ENCODE measurements around the gene BTBD7. TPM values are rescaled to one million over a fixed set of nuclear protein-coding genes. Genes with fewer than 3 reads are reported as not detected.

BTBD7 gene
- total RNA-seq, 1 donor: 10.4 TPM

- H3K9me3 ChIP-seq (ENCODE audit: low read depth, low read length): no peaks in the 10 kb centered on the region
- H3K4me1 ChIP-seq (ENCODE audit: insufficient read depth, low read length): no peaks in the 10 kb centered on the region
- H3K4me3 ChIP-seq (ENCODE audit: low read length): no peak overlapping the region
- no peaks in the 10 kb centered on the region for H3K27me3 ChIP-seq (ENCODE audit: insufficient read depth, low read length)
Observed at GRCh38 chr14:93223565-93223964, 109.3 kb downstream of the BTBD7 start.

GRCh38 chr14:93220509-93220908 is 112.3 kb downstream of the BTBD7 start:
- Histone ChIP-seq H3K27me3 (ENCODE audit: insufficient read depth, low read length) (no peaks in the 10 kb centered on the region), H3K4me3 (ENCODE audit: low read length) (no peak overlapping the region), H3K9me3 (ENCODE audit: low read depth, low read length) (no peaks in the 10 kb centered on the region), H3K4me1 (ENCODE audit: insufficient read depth, low read length) (no peaks in the 10 kb centered on the region)

- Histone ChIP-seq H3K9me3 (ENCODE audit: low read depth, low read length) (no peaks in the 10 kb centered on the region), H3K4me1 (ENCODE audit: insufficient read depth, low read length) (no peaks in the 10 kb centered on the region), H3K27me3 (ENCODE audit: insufficient read depth, low read length) (no peaks in the 10 kb centered on the region), H3K4me3 (ENCODE audit: low read length) (no peak overlapping the region)
Observed at GRCh38 chr14:93219103-93219726, 113.6 kb downstream of the BTBD7 start.

GRCh38 chr14:93214598-93214997 is 118.2 kb downstream of the BTBD7 start:
- no peaks in the 10 kb centered on the region for H3K27me3 ChIP-seq (ENCODE audit: insufficient read depth, low read length)
- no peak overlapping the region for H3K4me3 ChIP-seq (ENCODE audit: low read length)
- H3K9me3 ChIP-seq (ENCODE audit: low read depth, low read length): no peaks in the 10 kb centered on the region
- no peaks in the 10 kb centered on the region for H3K4me1 ChIP-seq (ENCODE audit: insufficient read depth, low read length)

GRCh38 chr14:93212432-93212831 is 120.4 kb downstream of the BTBD7 start:
- H3K9me3 ChIP-seq (ENCODE audit: low read depth, low read length): no peaks in the 10 kb centered on the region
- H3K4me1 ChIP-seq (ENCODE audit: insufficient read depth, low read length): peaks cover 19% of the 10 kb centered on the region
- no peak overlapping the region for H3K4me3 ChIP-seq (ENCODE audit: low read length)
- H3K27me3 ChIP-seq (ENCODE audit: insufficient read depth, low read length): no peaks in the 10 kb centered on the region

GRCh38 chr14:93207468-93208308 is 125.1 kb downstream of the BTBD7 start:
- H3K4me3 ChIP-seq (ENCODE audit: low read length): peak overlapping the region; percentile 74
- H3K4me1 ChIP-seq (ENCODE audit: insufficient read depth, low read length): peaks cover 44% of the 10 kb centered on the region
- H3K9me3 ChIP-seq (ENCODE audit: low read depth, low read length): no peaks in the 10 kb centered on the region
- H3K27me3 ChIP-seq (ENCODE audit: insufficient read depth, low read length): no peaks in the 10 kb centered on the region

GRCh38 chr14:93206793-93207467 is 125.9 kb downstream of the BTBD7 start, which contains the start of the genes GON7 and UBR7:
Gene GON7, minus strand, starts transcription at chr14:93207065. Its CDS starts 28 bp downstream, at chr14:93207037.
Gene UBR7, plus strand, starts transcription at chr14:93207256. Its CDS starts 36 bp downstream, at chr14:93207292.
- Histone ChIP-seq H3K4me3 (ENCODE audit: low read length) (peak within 1 kb of the TSS; percentile 74), H3K27me3 (ENCODE audit: insufficient read depth, low read length) (no peaks in the 10 kb centered on the region), H3K9me3 (ENCODE audit: low read depth, low read length) (no peaks in the 10 kb centered on the region), H3K4me1 (ENCODE audit: insufficient read depth, low read length) (peaks cover 44% of the 10 kb centered on the region)

GRCh38 chr14:93201155-93201704 is 131.6 kb downstream of the BTBD7 start:
- Histone ChIP-seq H3K9me3 (ENCODE audit: low read depth, low read length) (no peaks in the 10 kb centered on the region), H3K4me3 (ENCODE audit: low read length) (no peak overlapping the region), H3K27me3 (ENCODE audit: insufficient read depth, low read length) (no peaks in the 10 kb centered on the region), H3K4me1 (ENCODE audit: insufficient read depth, low read length) (peaks cover 18% of the 10 kb centered on the region)

- Histone ChIP-seq H3K4me1 (ENCODE audit: insufficient read depth, low read length) (peaks cover 12% of the 10 kb centered on the region), H3K9me3 (ENCODE audit: low read depth, low read length) (no peaks in the 10 kb centered on the region), H3K4me3 (ENCODE audit: low read length) (no peak overlapping the region), H3K27me3 (ENCODE audit: insufficient read depth, low read length) (no peaks in the 10 kb centered on the region)
Observed at GRCh38 chr14:93200553-93200952, 132.3 kb downstream of the BTBD7 start.

GRCh38 chr14:93199031-93199430 is 133.8 kb downstream of the BTBD7 start:
- Histone ChIP-seq H3K27me3 (ENCODE audit: insufficient read depth, low read length) (no peaks in the 10 kb centered on the region), H3K4me1 (ENCODE audit: insufficient read depth, low read length) (no peaks in the 10 kb centered on the region), H3K9me3 (ENCODE audit: low read depth, low read length) (no peaks in the 10 kb centered on the region)

GRCh38 chr14:93195316-93195999 is 137.4 kb downstream of the BTBD7 start:
- H3K4me1 ChIP-seq (ENCODE audit: insufficient read depth, low read length): no peaks in the 10 kb centered on the region
- no peaks in the 10 kb centered on the region for H3K27me3 ChIP-seq (ENCODE audit: insufficient read depth, low read length)
- H3K9me3 ChIP-seq (ENCODE audit: low read depth, low read length): no peaks in the 10 kb centered on the region
- H3K4me3 ChIP-seq (ENCODE audit: low read length): no peak overlapping the region

More at GRCh38 chr14:93199031-93199430, 133.8 kb downstream of the BTBD7 start:
- no peak overlapping the region for H3K4me3 ChIP-seq (ENCODE audit: low read length)

Other genes with a start within 250 kb of the BTBD7 start
- gene ITPK1, start 217.1 kb downstream of the BTBD7 start, total RNA-seq: 35.9 TPM
- 109 TPM for gene MOAP1, start 148.1 kb downstream of the BTBD7 start, total RNA-seq
- gene LYSET, start 147.7 kb downstream of the BTBD7 start, total RNA-seq: 13.6 TPM
- 4.6 TPM for gene GON7, start 126.0 kb downstream of the BTBD7 start, total RNA-seq
- gene UBR7, start 125.8 kb downstream of the BTBD7 start, total RNA-seq: 12.0 TPM
- not detected for gene COX8C, start 14.1 kb upstream of the BTBD7 start, total RNA-seq
- not detected for gene UNC79, start 97.9 kb upstream of the BTBD7 start, total RNA-seq